ENCODE results near the gene AQP3.

Gene AQP3

DNA sequence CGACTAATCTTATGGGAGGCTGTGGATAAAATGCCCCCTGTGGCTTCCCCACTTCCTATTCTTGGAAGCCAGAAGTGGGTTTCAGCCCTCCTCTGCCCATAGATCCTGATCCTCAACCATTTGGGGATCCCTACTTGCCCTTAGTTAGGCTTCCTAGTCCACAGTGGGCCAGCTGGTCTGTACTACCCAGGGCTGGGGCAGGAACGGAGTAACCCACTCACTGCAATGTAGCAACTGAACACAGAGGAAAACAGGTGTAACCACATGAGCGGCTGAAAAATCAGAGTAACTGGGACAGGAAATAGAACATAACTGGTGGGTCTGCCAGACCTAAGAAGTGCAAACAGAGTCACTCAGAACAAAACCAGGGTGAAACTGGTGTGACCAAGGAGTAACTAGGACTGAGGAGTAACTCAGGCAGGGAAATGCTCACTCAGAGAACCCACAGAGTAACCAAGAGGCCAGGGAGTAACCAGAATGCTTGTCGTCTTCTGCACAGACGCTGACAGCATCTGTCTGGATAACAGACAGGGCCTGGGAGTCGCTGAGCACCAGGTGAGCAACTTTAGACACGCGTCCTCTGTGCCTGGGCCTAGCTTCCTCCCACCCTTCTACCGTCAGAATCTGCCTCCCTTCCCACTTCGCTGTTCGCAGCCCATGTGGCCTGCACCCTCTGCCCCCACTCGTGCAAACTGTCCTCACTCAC, 1.0 kb downstream of the AQP3 start:
- H3K4me3 ChIP-seq (ENCODE audit: low read depth in 1 of 2, low read length in 2 of 2), result peak overlapping the region in 1 of 2 experiments; percentile 52; a peak in 2 of 4 replicates

DNA sequence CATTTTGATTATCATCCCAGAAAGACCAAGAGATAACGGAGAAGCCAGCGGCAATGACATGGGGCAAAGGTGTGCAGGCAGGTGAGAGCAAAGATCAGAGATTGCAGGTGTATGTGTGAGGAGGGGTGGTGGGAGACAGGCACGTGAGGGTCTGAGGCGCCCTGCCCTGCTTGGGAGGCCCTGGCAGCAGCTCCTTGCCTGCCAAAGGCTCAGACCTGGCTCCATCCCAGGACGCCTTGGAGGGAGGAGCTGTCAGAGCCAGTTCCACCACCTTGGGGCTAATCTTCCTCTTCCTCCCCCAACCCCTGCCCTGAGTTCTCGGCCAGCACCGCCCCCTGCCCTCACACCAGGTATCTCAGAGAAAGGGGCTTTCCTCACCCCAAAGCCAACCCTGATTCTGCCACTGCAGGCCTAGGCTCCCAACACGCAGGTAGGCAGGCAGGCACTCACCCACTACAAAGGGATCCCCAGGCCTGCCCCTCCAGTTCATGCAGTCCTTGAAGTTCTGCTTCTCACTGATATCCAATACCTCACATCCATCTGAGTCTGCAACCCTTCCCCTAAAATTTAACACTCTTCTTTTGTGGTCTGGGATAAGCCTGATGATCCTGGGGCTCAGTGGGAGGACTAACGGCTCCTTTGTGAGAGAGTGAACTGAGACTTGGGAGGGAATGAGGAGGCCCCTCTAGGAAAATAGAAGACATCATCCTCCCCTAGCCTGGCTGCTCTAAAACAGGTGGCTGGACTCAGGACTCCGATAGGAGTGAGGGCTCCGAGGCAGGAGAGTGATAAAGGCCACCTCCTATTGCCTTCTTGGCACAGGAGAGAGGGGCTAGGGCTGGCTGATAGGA, 1.8 kb downstream of the AQP3 start:
- Histone ChIP-seq H3K4me3 (ENCODE audit: low read depth in 1 of 2, low read length in 2 of 2) (peak overlapping the region in 1 of 2 experiments; percentile 52; a peak in 1 of 4 replicates), H3K27me3 (ENCODE audit: insufficient read depth, low read length, poor library complexity) (no peaks in the 10 kb centered on the region), H2AFZ (ENCODE audit: low read depth, low read length) (no peak overlapping the region), H3K4me2 (ENCODE audit: insufficient read depth, low read length) (peak overlapping the region; percentile 74; the same call in 1 of the 2 replicates), H3K27ac (ENCODE audit: low read length) (peak overlapping the region; percentile 93), H3K36me3 (ENCODE audit: insufficient read depth, low read length) (no peaks in the 10 kb centered on the region), H3K9ac (ENCODE audit: low read depth, low read length) (peak overlapping the region; percentile 61), H4K20me1 (ENCODE audit: insufficient read depth, low read length) (no peaks in the 10 kb centered on the region; the same call in 1 of the 2 replicates), H3K9me3 (ENCODE audit: insufficient read depth, low read length, severe bottlenecking) (no peaks in the 10 kb centered on the region), H3K79me2 (ENCODE audit: insufficient read depth, low read length) (no peaks in the 10 kb centered on the region), H3K4me1 (ENCODE audit: insufficient read depth, low read length) (peaks cover 43% of the 10 kb centered on the region)
- DNase-seq (peak; percentile 20), ATAC-seq (ENCODE audit: insufficient read depth, low read depth) (no peak; the same call in 2 of the 3 replicates)
- TF ChIP-seq, protein P1, sequence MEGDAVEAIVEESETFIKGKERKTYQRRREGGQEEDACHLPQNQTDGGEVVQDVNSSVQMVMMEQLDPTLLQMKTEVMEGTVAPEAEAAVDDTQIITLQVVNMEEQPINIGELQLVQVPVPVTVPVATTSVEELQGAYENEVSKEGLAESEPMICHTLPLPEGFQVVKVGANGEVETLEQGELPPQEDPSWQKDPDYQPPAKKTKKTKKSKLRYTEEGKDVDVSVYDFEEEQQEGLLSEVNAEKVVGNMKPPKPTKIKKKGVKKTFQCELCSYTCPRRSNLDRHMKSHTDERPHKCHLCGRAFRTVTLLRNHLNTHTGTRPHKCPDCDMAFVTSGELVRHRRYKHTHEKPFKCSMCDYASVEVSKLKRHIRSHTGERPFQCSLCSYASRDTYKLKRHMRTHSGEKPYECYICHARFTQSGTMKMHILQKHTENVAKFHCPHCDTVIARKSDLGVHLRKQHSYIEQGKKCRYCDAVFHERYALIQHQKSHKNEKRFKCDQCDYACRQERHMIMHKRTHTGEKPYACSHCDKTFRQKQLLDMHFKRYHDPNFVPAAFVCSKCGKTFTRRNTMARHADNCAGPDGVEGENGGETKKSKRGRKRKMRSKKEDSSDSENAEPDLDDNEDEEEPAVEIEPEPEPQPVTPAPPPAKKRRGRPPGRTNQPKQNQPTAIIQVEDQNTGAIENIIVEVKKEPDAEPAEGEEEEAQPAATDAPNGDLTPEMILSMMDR (IDR thresholded peaks at IDR 0.05; ENCODE audit: borderline replicate concordance, extremely low read depth, low read length, poor library complexity, severe bottlenecking), result no peak
- no peak for TF ChIP-seq EZH2 (IDR thresholded peaks at IDR 0.05; ENCODE audit: borderline replicate concordance, low read depth, low read length, severe bottlenecking)

More for the DNA sequence above, 1.0 kb downstream of the AQP3 start:
- DNase-seq, result peak; percentile 76
- H3K4me2 ChIP-seq (ENCODE audit: insufficient read depth, low read length), result peak overlapping the region; percentile 74
- peak overlapping the region; percentile 61 for H3K9ac ChIP-seq (ENCODE audit: low read depth, low read length)
- peak; percentile 76 for ATAC-seq (ENCODE audit: insufficient read depth, low read depth)
- peak overlapping the region; percentile 93 for H3K27ac ChIP-seq (ENCODE audit: low read length)
- H4K20me1 ChIP-seq (ENCODE audit: insufficient read depth, low read length), result no peaks in the 10 kb centered on the region; the same call in 1 of the 2 replicates
- peaks cover 43% of the 10 kb centered on the region for H3K4me1 ChIP-seq (ENCODE audit: insufficient read depth, low read length)
- H3K27me3 ChIP-seq (ENCODE audit: insufficient read depth, low read length, poor library complexity), result no peaks in the 10 kb centered on the region
- TF ChIP-seq EZH2 (IDR thresholded peaks at IDR 0.05; ENCODE audit: borderline replicate concordance, low read depth, low read length, severe bottlenecking), result no peak
- TF ChIP-seq, protein P1 (IDR thresholded peaks at IDR 0.05; ENCODE audit: borderline replicate concordance, extremely low read depth, low read length, poor library complexity, severe bottlenecking), result no peak
- no peaks in the 10 kb centered on the region for H3K9me3 ChIP-seq (ENCODE audit: insufficient read depth, low read length, severe bottlenecking)
- no peak overlapping the region; the same call in 1 of the 2 replicates for H2AFZ ChIP-seq (ENCODE audit: low read depth, low read length)
- no peaks in the 10 kb centered on the region for H3K36me3 ChIP-seq (ENCODE audit: insufficient read depth, low read length)
- H3K79me2 ChIP-seq (ENCODE audit: insufficient read depth, low read length), result no peaks in the 10 kb centered on the region

DNA sequence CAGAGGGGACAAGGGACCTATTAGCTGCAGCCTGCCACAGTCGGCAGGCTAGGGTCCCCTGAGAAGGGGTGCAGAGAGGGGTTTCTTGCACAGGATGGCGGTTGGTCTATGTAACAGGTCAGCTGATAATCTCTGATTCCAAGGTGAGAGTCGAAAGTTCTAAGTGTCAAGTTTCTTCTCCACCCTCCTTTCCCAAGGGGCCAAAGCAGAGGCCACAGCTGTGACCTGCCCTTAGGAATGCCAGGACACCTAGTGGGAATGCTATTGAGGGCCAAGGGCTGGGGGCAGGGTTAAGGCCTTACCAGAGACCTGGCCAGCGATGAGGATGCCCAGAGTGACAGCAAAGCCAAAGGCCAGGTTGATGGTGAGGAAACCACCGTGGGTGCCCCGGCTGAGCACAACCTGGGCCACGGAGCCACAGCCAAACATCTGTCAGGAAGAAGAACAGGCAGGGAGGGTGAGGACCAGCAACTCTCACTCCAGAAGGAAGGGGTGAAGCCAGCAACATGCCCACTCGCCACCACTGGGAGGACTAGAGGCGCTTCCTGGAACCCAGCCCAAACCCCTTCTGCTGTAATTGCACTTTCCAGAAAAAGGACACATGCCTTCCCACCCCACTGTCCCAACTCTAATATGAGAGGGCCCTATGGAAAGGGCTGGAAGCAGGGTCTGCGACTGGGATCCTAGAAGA, 3.8 kb downstream of the AQP3 start:
- Histone ChIP-seq H2AFZ (ENCODE audit: low read depth, low read length) (no peak overlapping the region), H3K9ac (ENCODE audit: low read depth, low read length) (no peak overlapping the region), H3K9me3 (ENCODE audit: insufficient read depth, low read length, severe bottlenecking) (no peaks in the 10 kb centered on the region), H3K4me1 (ENCODE audit: insufficient read depth, low read length) (peaks cover 41% of the 10 kb centered on the region), H4K20me1 (ENCODE audit: insufficient read depth, low read length) (no peaks in the 10 kb centered on the region; the same call in 1 of the 2 replicates), H3K36me3 (ENCODE audit: insufficient read depth, low read length) (no peaks in the 10 kb centered on the region), H3K79me2 (ENCODE audit: insufficient read depth, low read length) (no peaks in the 10 kb centered on the region), H3K4me2 (ENCODE audit: insufficient read depth, low read length) (no peak overlapping the region), H3K4me3 (ENCODE audit: low read depth in 1 of 2, low read length in 2 of 2) (no peak overlapping the region), H3K27me3 (ENCODE audit: insufficient read depth, low read length, poor library complexity) (no peaks in the 10 kb centered on the region), H3K27ac (ENCODE audit: low read length) (no peak overlapping the region)
- ATAC-seq (ENCODE audit: insufficient read depth, low read depth), result no peak
- no peak for DNase-seq
- TF ChIP-seq EZH2 (IDR thresholded peaks at IDR 0.05; ENCODE audit: borderline replicate concordance, low read depth, low read length, severe bottlenecking), result no peak
- TF ChIP-seq, protein P1 (IDR thresholded peaks at IDR 0.05; ENCODE audit: borderline replicate concordance, extremely low read depth, low read length, poor library complexity, severe bottlenecking), result no peak

All from DND-41 (cell line).